HG03280 (cell line): ENCODE measurements around the gene UCHL3.

Experiments
- ATAC-seq: cut with Tn5 transposase; IDR thresholded peaks from one replicate; pipeline ENCODE4 v1.9.1; 2021; ENCODE audit warnings: mild to moderate bottlenecking, moderate library complexity; ENCODE audit not compliant: unreplicated experiment

UCHL3 gene

GRCh38 chr13:75620020-75620419 lies 70.4 kb downstream of the UCHL3 start:
- no peak for ATAC-seq

- ATAC-seq = no peak
These were observed 71.6 kb downstream of the UCHL3 start for GRCh38 chr13:75621147-75621546.

GRCh38 chr13:75628801-75629200 lies 79.2 kb downstream of the UCHL3 start:
- ATAC-seq = no peak

- ATAC-seq = no peak
These were observed 83.7 kb downstream of the UCHL3 start for GRCh38 chr13:75633285-75633684.

- peak; percentile 3 for ATAC-seq
These were observed 85.7 kb downstream of the UCHL3 start for GRCh38 chr13:75635101-75635827.

- peak; percentile 54 for ATAC-seq
These were observed 86.3 kb downstream of the UCHL3 start, which contains the start of gene LMO7 for GRCh38 chr13:75635828-75636435. Gene LMO7 (plus strand): TSS chr13:75636330. CDS start chr13:75636658, 328 bp downstream.

GRCh38 chr13:75636436-75637180 lies 87.0 kb downstream of the UCHL3 start:
- peak; percentile 42 for ATAC-seq

GRCh38 chr13:75637181-75637750 lies 87.7 kb downstream of the UCHL3 start:
- ATAC-seq = no peak

GRCh38 chr13:75639454-75639853 lies 89.9 kb downstream of the UCHL3 start:
- no peak for ATAC-seq

GRCh38 chr13:75641026-75641425 lies 91.4 kb downstream of the UCHL3 start:
- ATAC-seq = no peak

GRCh38 chr13:75643182-75643581 lies 93.6 kb downstream of the UCHL3 start:
- no peak for ATAC-seq

- ATAC-seq = no peak
These were observed 94.1 kb downstream of the UCHL3 start for GRCh38 chr13:75643693-75644092.

- no peak for ATAC-seq
These were observed 95.5 kb downstream of the UCHL3 start for GRCh38 chr13:75645141-75645540.

GRCh38 chr13:75647126-75647784 lies 97.7 kb downstream of the UCHL3 start:
- peak; percentile 71 for ATAC-seq

GRCh38 chr13:75648446-75648845 lies 98.9 kb downstream of the UCHL3 start:
- no peak for ATAC-seq

- no peak for ATAC-seq
These were observed 101.4 kb downstream of the UCHL3 start for GRCh38 chr13:75651013-75651412.

- no peak for ATAC-seq
These were observed 103.1 kb downstream of the UCHL3 start for GRCh38 chr13:75652726-75653125.
